ENCODE data around the gene FAM209B. TPM values are rescaled to one million over a fixed set of nuclear protein-coding genes. Genes with fewer than 3 reads are reported as not detected.

The FAM209B gene
- total and polyA plus RNA-seq, 7 experiments from 2014 or later = 0.59 to 3.9 (median 2.8) TPM; not detected in 1

DNA sequence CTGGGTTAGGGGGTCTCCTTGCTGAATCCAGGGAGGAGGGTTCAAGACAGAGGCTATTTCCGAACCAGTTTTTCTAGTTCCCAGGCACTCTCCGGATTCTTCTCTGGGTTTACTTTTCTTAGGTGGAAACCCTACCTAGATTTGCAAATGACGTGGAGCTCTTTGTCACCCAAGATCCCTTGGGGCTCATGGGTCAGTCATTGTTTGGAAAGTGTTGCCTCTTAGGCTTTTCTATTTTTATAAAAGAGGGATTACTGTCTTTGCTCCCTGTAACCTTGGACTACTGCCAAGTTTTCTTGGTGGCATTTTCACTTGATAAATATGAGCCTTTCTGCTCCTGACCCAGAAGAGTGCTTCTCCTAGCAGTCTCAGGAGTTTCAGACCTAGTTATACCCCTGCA is 33.6 kb downstream of the FAM209B start:
- ChIA-PET POLR2A (no interaction called here), CTCF (interaction anchor here (0.6 kb wide), 2 partner anchors 9 to 16 kb away, joined by 3 to 4 read pairs; no protein-coding TSS in a partner anchor)
- Histone ChIP-seq H3K4me3 (ENCODE audit: low read length) (no peak overlapping the region), H3K9me3 (ENCODE audit: control insufficient read depth in 2 of 3, low read length in 3 of 3) (no peaks in the 10 kb centered on the region), H3K4me1 (ENCODE audit: control insufficient read depth in 2 of 2, insufficient read depth in 2 of 2, low read length in 2 of 2) (no peaks in the 10 kb centered on the region), H3K27me3 (ENCODE audit: control insufficient read depth in 2 of 2, insufficient read depth in 2 of 2, low read length in 2 of 2) (no peaks in the 10 kb centered on the region), H3K27ac (ENCODE audit: low read depth, low read length) (no peak overlapping the region), H3K36me3 (ENCODE audit: control insufficient read depth in 2 of 3, insufficient read depth in 3 of 3, low read length in 3 of 3) (no peaks in the 10 kb centered on the region)
- Mint-ChIP-seq H3K9me3 (peaks cover 0 to 2% (median 0%) of the 10 kb centered on the region in 11 donors), H3K4me3 (no peak overlapping the region), H3K27me3 (peaks cover 0 to 11% (median 7%) of the 10 kb centered on the region in 5 donors), H3K27ac (no peak overlapping the region), H3K36me3 (no peaks in the 10 kb centered on the region), H3K4me1 (peaks cover 0 to 1% (median 0%) of the 10 kb centered on the region in 7 donors)
- ATAC-seq (no peak), DNase-seq (no peak)
- intact Hi-C loops (cut with micrococcal nuclease) = no loop called here

DNA sequence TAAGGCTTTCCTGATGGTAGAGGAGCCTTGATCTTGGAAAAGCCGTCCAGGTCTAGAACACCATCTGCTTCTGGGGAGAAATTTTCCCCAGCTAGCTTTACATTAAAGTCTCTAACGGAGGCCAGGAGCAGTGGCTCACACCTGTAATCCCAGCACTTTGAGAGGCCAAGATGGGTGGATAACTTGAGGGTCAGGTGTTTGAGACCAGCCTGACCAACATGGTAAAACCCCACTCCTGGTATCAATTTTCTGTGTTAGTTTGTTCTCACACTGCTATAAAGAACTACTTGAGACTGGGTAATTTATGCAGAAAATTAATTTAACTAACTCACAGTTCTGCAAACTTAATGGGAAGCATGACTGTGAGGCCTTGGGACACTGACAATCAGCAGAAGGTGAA is 37.8 kb downstream of the FAM209B start:
- H3K27ac ChIP-seq (ENCODE audit: low read depth, low read length) = no peak overlapping the region
- intact Hi-C loops (cut with micrococcal nuclease) = no loop called here
- ChIA-PET CTCF (no interaction called here), POLR2A (no interaction called here)
- Mint-ChIP-seq H3K36me3 (no peaks in the 10 kb centered on the region), H3K27me3 (peaks cover 5 to 25% (median 16%) of the 10 kb centered on the region in 5 donors), H3K4me3 (no peak overlapping the region), H3K9me3 (peaks cover 0 to 2% (median 0%) of the 10 kb centered on the region in 11 donors), H3K27ac (no peak overlapping the region), H3K4me1 (peaks cover 0 to 1% (median 0%) of the 10 kb centered on the region in 7 donors)
- DNase-seq (no peak), ATAC-seq (no peak)
- H3K27me3 ChIP-seq (ENCODE audit: control insufficient read depth in 2 of 2, insufficient read depth in 2 of 2, low read length in 2 of 2) = no peaks in the 10 kb centered on the region
- H3K4me1 ChIP-seq (ENCODE audit: control insufficient read depth in 2 of 2, insufficient read depth in 2 of 2, low read length in 2 of 2) = no peaks in the 10 kb centered on the region
- H3K36me3 ChIP-seq (ENCODE audit: control insufficient read depth in 2 of 3, insufficient read depth in 3 of 3, low read length in 3 of 3) = no peaks in the 10 kb centered on the region
- no peak overlapping the region for H3K4me3 ChIP-seq (ENCODE audit: low read length)
- no peaks in the 10 kb centered on the region for H3K9me3 ChIP-seq (ENCODE audit: control insufficient read depth in 2 of 3, low read length in 3 of 3)

- H3K36me3 Mint-ChIP-seq = no peaks in the 10 kb centered on the region
- peaks cover 5 to 32% (median 16%) of the 10 kb centered on the region in 5 donors for H3K27me3 Mint-ChIP-seq
- DNase-seq = no peak
- no peak overlapping the region for H3K4me3 Mint-ChIP-seq
- POLR2A ChIA-PET = no interaction called here
- Histone ChIP-seq H3K4me1 (ENCODE audit: control insufficient read depth in 2 of 2, insufficient read depth in 2 of 2, low read length in 2 of 2) (no peaks in the 10 kb centered on the region), H3K36me3 (ENCODE audit: control insufficient read depth in 2 of 3, insufficient read depth in 3 of 3, low read length in 3 of 3) (no peaks in the 10 kb centered on the region), H3K4me3 (ENCODE audit: low read length) (no peak overlapping the region), H3K9me3 (ENCODE audit: control insufficient read depth in 2 of 3, low read length in 3 of 3) (no peaks in the 10 kb centered on the region), H3K27me3 (ENCODE audit: control insufficient read depth in 2 of 2, insufficient read depth in 2 of 2, low read length in 2 of 2) (no peaks in the 10 kb centered on the region), H3K27ac (ENCODE audit: low read depth, low read length) (no peak overlapping the region)
- H3K9me3 Mint-ChIP-seq = peaks cover 0 to 2% (median 0%) of the 10 kb centered on the region in 11 donors
- H3K27ac Mint-ChIP-seq = no peak overlapping the region
- peaks cover 0 to 1% (median 0%) of the 10 kb centered on the region in 7 donors for H3K4me1 Mint-ChIP-seq
- CTCF ChIA-PET = no interaction called here
- ATAC-seq = no peak
- intact Hi-C loops (cut with micrococcal nuclease) = no loop called here
Measured at GRCh38 chr20:56572172-56572571, 39.1 kb downstream of the FAM209B start.

DNA sequence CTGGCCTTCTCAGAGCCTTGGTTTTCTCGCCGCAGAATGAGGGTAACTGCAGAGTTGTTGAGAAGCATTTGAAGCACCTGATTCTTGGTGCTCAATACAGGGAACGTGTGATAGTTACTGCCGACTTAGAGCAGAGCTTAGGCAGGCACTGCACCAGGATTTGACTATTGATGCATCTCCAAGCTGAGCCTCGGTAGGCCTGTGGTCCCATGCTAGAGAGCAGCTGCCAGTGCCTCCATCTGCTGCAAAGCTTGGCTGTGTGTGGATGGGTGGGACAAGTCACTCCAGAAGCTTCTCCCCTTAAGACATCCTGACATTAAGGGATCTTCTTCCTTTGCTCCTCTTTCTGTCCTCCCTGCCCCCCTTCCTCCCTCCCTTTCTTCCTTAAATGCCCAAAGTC is 40.9 kb downstream of the FAM209B start:
- H3K27ac ChIP-seq (ENCODE audit: low read depth, low read length) = no peak overlapping the region
- peaks cover 0 to 2% (median 0%) of the 10 kb centered on the region in 11 donors for H3K9me3 Mint-ChIP-seq
- no peaks in the 10 kb centered on the region for H3K27me3 ChIP-seq (ENCODE audit: control insufficient read depth in 2 of 2, insufficient read depth in 2 of 2, low read length in 2 of 2)
- no peak overlapping the region for H3K4me3 ChIP-seq (ENCODE audit: low read length)
- H3K27ac Mint-ChIP-seq = no peak overlapping the region
- CTCF ChIA-PET = no interaction called here
- no peaks in the 10 kb centered on the region for H3K36me3 ChIP-seq (ENCODE audit: control insufficient read depth in 2 of 3, insufficient read depth in 3 of 3, low read length in 3 of 3)
- POLR2A ChIA-PET = no interaction called here
- no peak for DNase-seq
- intact Hi-C loops (cut with micrococcal nuclease) = no loop called here
- H3K4me1 Mint-ChIP-seq = peaks cover 0 to 1% (median 0%) of the 10 kb centered on the region in 7 donors
- H3K4me1 ChIP-seq (ENCODE audit: control insufficient read depth in 2 of 2, insufficient read depth in 2 of 2, low read length in 2 of 2) = no peaks in the 10 kb centered on the region
- no peaks in the 10 kb centered on the region for H3K9me3 ChIP-seq (ENCODE audit: control insufficient read depth in 2 of 3, low read length in 3 of 3)
- no peak overlapping the region for H3K4me3 Mint-ChIP-seq
- no peaks in the 10 kb centered on the region for H3K36me3 Mint-ChIP-seq
- ATAC-seq = no peak
- peaks cover 3 to 26% (median 16%) of the 10 kb centered on the region in 5 donors for H3K27me3 Mint-ChIP-seq

DNA sequence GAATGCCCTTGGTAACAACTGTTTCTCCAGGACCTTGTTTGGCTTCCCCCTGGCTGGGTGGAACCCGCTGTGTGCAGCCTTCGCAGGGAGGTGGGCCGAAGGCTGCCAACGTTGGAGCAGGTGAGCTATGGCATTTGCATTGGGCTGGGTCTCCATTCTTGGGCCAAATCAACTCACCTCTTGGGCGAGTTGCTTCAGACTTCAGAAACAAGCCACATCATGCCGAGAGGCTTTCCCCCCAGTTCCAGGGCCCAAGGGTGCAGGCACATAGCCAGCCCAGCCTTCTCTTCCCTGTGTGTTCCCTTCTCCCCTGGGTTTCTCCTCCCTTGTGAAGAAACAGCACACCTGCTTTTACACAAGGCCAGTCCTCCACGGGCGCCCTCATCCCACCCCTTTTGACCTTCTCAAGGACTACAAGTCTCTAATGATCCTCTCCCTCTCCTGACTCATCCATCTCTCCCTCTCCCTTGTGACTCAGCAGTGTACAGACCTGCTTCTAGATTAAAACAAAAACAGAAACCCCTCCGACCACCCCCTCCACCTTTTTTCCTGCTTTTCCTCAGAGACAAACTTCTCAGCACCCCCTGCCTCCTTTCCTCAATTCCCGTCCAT is 41.6 kb downstream of the FAM209B start:
- H3K36me3 Mint-ChIP-seq = no peaks in the 10 kb centered on the region
- H3K27me3 Mint-ChIP-seq = peaks cover 3 to 26% (median 16%) of the 10 kb centered on the region in 5 donors
- peaks cover 0 to 1% (median 0%) of the 10 kb centered on the region in 7 donors for H3K4me1 Mint-ChIP-seq
- no peak overlapping the region for H3K4me3 ChIP-seq (ENCODE audit: low read length)
- ChIA-PET CTCF (no interaction called here), POLR2A (no interaction called here)
- H3K9me3 ChIP-seq (ENCODE audit: control insufficient read depth in 2 of 3, low read length in 3 of 3) = no peaks in the 10 kb centered on the region
- ATAC-seq (no peak), DNase-seq (no peak)
- H3K27ac Mint-ChIP-seq = no peak overlapping the region
- no peak overlapping the region for H3K4me3 Mint-ChIP-seq
- intact Hi-C loops (cut with micrococcal nuclease) = no loop called here
- H3K4me1 ChIP-seq (ENCODE audit: control insufficient read depth in 2 of 2, insufficient read depth in 2 of 2, low read length in 2 of 2) = no peaks in the 10 kb centered on the region
- peaks cover 0 to 2% (median 0%) of the 10 kb centered on the region in 11 donors for H3K9me3 Mint-ChIP-seq
- no peaks in the 10 kb centered on the region for H3K27me3 ChIP-seq (ENCODE audit: control insufficient read depth in 2 of 2, insufficient read depth in 2 of 2, low read length in 2 of 2)
- no peak overlapping the region for H3K27ac ChIP-seq (ENCODE audit: low read depth, low read length)
- H3K36me3 ChIP-seq (ENCODE audit: control insufficient read depth in 2 of 3, insufficient read depth in 3 of 3, low read length in 3 of 3) = no peaks in the 10 kb centered on the region

DNA sequence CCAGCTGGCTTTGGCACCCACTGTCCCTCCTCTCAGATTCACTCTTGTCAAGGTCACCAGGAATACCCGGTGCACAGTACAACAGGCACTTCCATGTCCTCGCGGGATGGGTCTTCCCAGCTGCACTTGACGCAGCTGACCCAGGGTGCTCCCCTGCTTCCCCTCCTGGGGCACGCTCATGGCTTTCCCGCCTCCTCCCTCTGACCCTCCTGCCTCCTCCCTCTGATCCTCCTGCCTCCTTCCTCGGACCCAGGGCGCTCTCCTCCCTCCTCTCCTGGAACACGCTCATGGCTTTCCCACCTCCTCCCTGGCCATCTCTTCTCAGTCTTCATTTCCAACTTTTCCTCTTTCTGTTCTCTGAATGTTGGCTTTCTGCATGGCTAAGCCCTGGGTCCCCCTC is 42.1 kb downstream of the FAM209B start:
- no peaks in the 10 kb centered on the region for H3K4me1 ChIP-seq (ENCODE audit: control insufficient read depth in 2 of 2, insufficient read depth in 2 of 2, low read length in 2 of 2)
- Mint-ChIP-seq H3K4me3 (no peak overlapping the region), H3K27ac (no peak overlapping the region), H3K9me3 (peaks cover 0 to 2% (median 0%) of the 10 kb centered on the region in 11 donors), H3K36me3 (no peaks in the 10 kb centered on the region), H3K4me1 (no peaks in the 10 kb centered on the region), H3K27me3 (peaks cover 3 to 26% (median 11%) of the 10 kb centered on the region in 5 donors)
- DNase-seq = no peak
- H3K27ac ChIP-seq (ENCODE audit: low read depth, low read length) = no peak overlapping the region
- H3K27me3 ChIP-seq (ENCODE audit: control insufficient read depth in 2 of 2, insufficient read depth in 2 of 2, low read length in 2 of 2) = no peaks in the 10 kb centered on the region
- intact Hi-C loops (cut with micrococcal nuclease) = no loop called here
- no peak overlapping the region for H3K4me3 ChIP-seq (ENCODE audit: low read length)
- CTCF ChIA-PET = no interaction called here
- no peaks in the 10 kb centered on the region for H3K36me3 ChIP-seq (ENCODE audit: control insufficient read depth in 2 of 3, insufficient read depth in 3 of 3, low read length in 3 of 3)
- no peaks in the 10 kb centered on the region for H3K9me3 ChIP-seq (ENCODE audit: control insufficient read depth in 2 of 3, low read length in 3 of 3)
- POLR2A ChIA-PET = no interaction called here
- no peak for ATAC-seq

GRCh38 chr20:56575961-56576360 is 42.9 kb downstream of the FAM209B start:
- no peaks in the 10 kb centered on the region for H3K4me1 ChIP-seq (ENCODE audit: control insufficient read depth in 2 of 2, insufficient read depth in 2 of 2, low read length in 2 of 2)
- H3K36me3 ChIP-seq (ENCODE audit: control insufficient read depth in 2 of 3, insufficient read depth in 3 of 3, low read length in 3 of 3) = no peaks in the 10 kb centered on the region
- Mint-ChIP-seq H3K4me1 (no peaks in the 10 kb centered on the region), H3K27me3 (peaks cover 3 to 26% (median 10%) of the 10 kb centered on the region in 5 donors), H3K27ac (no peak overlapping the region), H3K4me3 (no peak overlapping the region), H3K36me3 (no peaks in the 10 kb centered on the region), H3K9me3 (peaks cover 0 to 1% (median 0%) of the 10 kb centered on the region in 11 donors)
- H3K27me3 ChIP-seq (ENCODE audit: control insufficient read depth in 2 of 2, insufficient read depth in 2 of 2, low read length in 2 of 2) = no peaks in the 10 kb centered on the region
- H3K27ac ChIP-seq (ENCODE audit: low read depth, low read length) = no peak overlapping the region
- CTCF ChIA-PET = no interaction called here
- POLR2A ChIA-PET = no interaction called here
- intact Hi-C loops (cut with micrococcal nuclease) = no loop called here
- DNase-seq (no peak), ATAC-seq (no peak)
- H3K4me3 ChIP-seq (ENCODE audit: low read length) = no peak overlapping the region
- H3K9me3 ChIP-seq (ENCODE audit: control insufficient read depth in 2 of 3, low read length in 3 of 3) = no peaks in the 10 kb centered on the region
